Testis (tissue), 2 donors: Measurements from ENCODE around the gene COL25A1.

Source experiments
- CTCF ChIP-seq, 3 experiments: fragments of 450-650 bp in 2 of 3; fragments of 200-600 bp in 1 of 3; sonication (generic) in 1 of 3; IDR thresholded peaks; one replicate each; pipeline ENCODE4 v1.5.1; 2016 to 2019; ENCODE audit warnings: antibody characterized with exemption in 3 of 3, mild to moderate bottlenecking in 2 of 3, moderate library complexity in 1 of 3
- POLR2A ChIP-seq: fragments of 450-650 bp; IDR thresholded peaks from one replicate; pipeline ENCODE4 v1.6.1; 2017; ENCODE audit warnings: antibody characterized with exemption, mild to moderate bottlenecking, moderate library complexity

- TF ChIP-seq CTCF (IDR thresholded peaks at IDR 0.05) (no peak), POLR2A (no peak)
Observed at GRCh38 chr4:109164011-109164410, 138.4 kb downstream of the COL25A1 start.
